Measurements from ENCODE around the gene ASTN2.

DNA sequence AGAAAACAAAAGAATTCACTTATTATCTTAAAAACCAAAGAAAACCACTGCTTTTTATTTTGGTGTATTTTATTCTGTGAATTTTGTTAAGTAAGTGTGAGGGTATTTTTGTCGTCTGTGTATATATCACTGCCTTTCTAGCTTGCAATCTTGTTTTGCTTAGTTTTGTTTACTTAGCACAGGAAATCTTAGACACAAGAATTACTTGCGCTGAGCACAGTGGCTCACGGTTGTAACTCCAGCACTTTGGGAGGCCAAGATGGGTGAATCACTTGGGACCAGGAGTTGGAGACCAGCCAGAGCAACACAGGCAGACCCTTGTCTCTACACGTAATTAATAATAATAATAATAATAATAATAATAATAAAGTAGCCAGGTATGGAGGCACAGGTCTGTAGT, 1030.9 kb downstream of the ASTN2 start:
- TF ChIP-seq CTCF (IDR thresholded peaks at IDR 0.05; ENCODE audit: low read depth, low read length) (no peak), POLR2A (IDR thresholded peaks at IDR 0.05; ENCODE audit: extremely low read depth, insufficient read length) (no peak), MYC (IDR thresholded peaks at IDR 0.05; ENCODE audit: low read depth, low read length) (no peak)
